HCT116 (cell line): ENCODE data around the gene ZDHHC14. TPM values are rescaled to one million over a fixed set of nuclear protein-coding genes. Genes with fewer than 3 reads are reported as not detected.
A peak's percentile ranks its signal among the peaks of the same experiment; 100 is the strongest.

Experiments
- ATAC-seq: fragments of 200-7000 bp; cut with Tn5 transposase; 2 replicates; pipeline ENCODE4 v1.9.1; 2020; ENCODE audit warnings: mild to moderate bottlenecking, moderate library complexity
- BruUV-seq: library from RNA; stranded (reverse); fragments of 400-500 nt; replicated peaks from 2 replicates; lab custom pipeline; 2021; lab: Mats Ljungman, UMichigan
- CTCF ChIA-PET: fragments of 300-600 bp; sonication (Branson Sonifier 250); formaldehyde crosslinking; loops from one replicate; lab custom pipeline; 2021; ENCODE audit warnings: antibody characterized with exemption; lab: Charles Lee
- POLR2A ChIA-PET: fragments of 300-600, 350-600 bp; sonication (Branson Sonifier 250); formaldehyde crosslinking; loops from one replicate; lab custom pipeline; 2021; ENCODE audit warnings: antibody characterized with exemption; lab: Charles Lee
- RAD21 ChIA-PET, 2 experiments: fragments of 300-600 bp; sonication (Branson Sonifier 250); formaldehyde crosslinking; loops; one replicate each; lab custom pipeline; 2023; ENCODE audit warnings: low total read pairs in 2 of 2; ENCODE audit not compliant: uncharacterized antibody in 2 of 2, unreplicated experiment in 2 of 2, low non-redundant PET in 1 of 2; lab: Charles Lee
- DNase-seq: peaks from one replicate; pipeline ENCODE4 v3.0.0-alpha.2; 2010; ENCODE audit warnings: low read depth, low spot score
- H2AFZ ChIP-seq: fragments of 200-600 bp; shearing (Covaris generic), sonication (generic); 2 replicates; pipeline ENCODE4 v1.6.1; 2017; ENCODE audit warnings: low read depth, mixed run types, mixed read lengths, antibody characterized with exemption, low read length; ENCODE audit not compliant: poor library complexity, severe bottlenecking
- H3K27ac ChIP-seq: 2 replicates; pipeline ENCODE4 v1.5.1; 2012; ENCODE audit warnings: low read depth, low read length
- H3K27me3 ChIP-seq: fragments of 200-600 bp; sonication (generic); 2 replicates; pipeline ENCODE4 v1.6.1; 2016; ENCODE audit warnings: mixed run types, low read length, mixed read lengths; ENCODE audit not compliant: insufficient read depth
- H3K36me3 ChIP-seq, 2 experiments: fragments of 200-500 bp in 1 of 2; fragments of 200-600 bp in 1 of 2; sonication (Bioruptor generic) in 1 of 2; sonication (generic) in 1 of 2; 2 replicates each; pipeline versions ENCODE4 v1.5.1 to v1.6.1; 2014 to 2016; ENCODE audit warnings: low read length in 2 of 2, inconsistent platforms in 1 of 2, mixed read lengths in 1 of 2, mixed run types in 1 of 2; ENCODE audit not compliant: insufficient read depth in 2 of 2, control insufficient read depth in 1 of 2
- H3K4me1 ChIP-seq, 2 experiments: fragments of 200-600 bp in 1 of 2; sonication (generic) in 1 of 2; 2 replicates each; pipeline versions ENCODE4 v1.5.1 to v1.6.1; 2012 to 2017; ENCODE audit warnings: low read length in 2 of 2, inconsistent platforms in 1 of 2, mild to moderate bottlenecking in 1 of 2, mixed read lengths in 1 of 2, mixed run types in 1 of 2, moderate library complexity in 1 of 2; ENCODE audit not compliant: insufficient read depth in 2 of 2, control insufficient read depth in 1 of 2
- H3K4me2 ChIP-seq: fragments of 200-600 bp; sonication (generic); 2 replicates; pipeline ENCODE4 v1.6.1; 2017; ENCODE audit warnings: mixed run types, low read length, mixed read lengths
- H3K4me3 ChIP-seq, 2 experiments: fragments of 200-600 bp in 1 of 2; sonication (generic) in 1 of 2; replicated peaks in 1 of 2; 2 replicates each; pipeline ENCODE4 v1.5.1; 2011 to 2016; ENCODE audit warnings: low read length in 2 of 2, control low read depth in 1 of 2, low read depth in 1 of 2, mild to moderate bottlenecking in 1 of 2, mixed read lengths in 1 of 2, mixed run types in 1 of 2
- H3K79me2 ChIP-seq: fragments of 200-600 bp; sonication (generic); 2 replicates; pipeline ENCODE4 v1.6.1; 2017; ENCODE audit warnings: mild to moderate bottlenecking, mixed run types, low read length, moderate library complexity, mixed read lengths; ENCODE audit not compliant: insufficient read depth
- H3K9ac ChIP-seq: fragments of 200-600 bp; sonication (generic); 2 replicates; pipeline ENCODE4 v1.6.1; 2016; ENCODE audit warnings: low read length, mixed read lengths
- H3K9me2 ChIP-seq: fragments of 200-600 bp; sonication (generic), shearing (Covaris generic); 2 replicates; pipeline ENCODE4 v1.6.1; 2017; ENCODE audit warnings: mixed run types, mild to moderate bottlenecking, moderate library complexity; ENCODE audit not compliant: insufficient read depth
- H3K9me3 ChIP-seq, 2 experiments: fragments of 200-500 bp in 1 of 2; fragments of 200-600 bp in 1 of 2; sonication (Bioruptor generic) in 1 of 2; sonication (generic) in 1 of 2; 2 replicates each; pipeline ENCODE4 v1.6.1; 2014 to 2017; ENCODE audit warnings: low read length in 2 of 2, mixed read lengths in 2 of 2, inconsistent platforms in 1 of 2, low read depth in 1 of 2, mild to moderate bottlenecking in 1 of 2, mixed run types in 1 of 2, moderate library complexity in 1 of 2; ENCODE audit not compliant: control insufficient read depth in 1 of 2, insufficient read depth in 1 of 2
- H4K20me1 ChIP-seq: fragments of 200-600 bp; sonication (generic), shearing (Covaris generic); 2 replicates; pipeline ENCODE4 v1.6.1; 2017; ENCODE audit warnings: mixed run types, mild to moderate bottlenecking, moderate library complexity; ENCODE audit not compliant: insufficient read depth
- CEBPB ChIP-seq: IDR thresholded peaks from 2 replicates; pipeline ENCODE4 v1.6.1; 2012; ENCODE audit warnings: low read depth
- EGR1 ChIP-seq: IDR thresholded peaks from 2 replicates; pipeline ENCODE4 v1.6.1; 2012; ENCODE audit warnings: low read depth
- EZH2phosphoT487 ChIP-seq: fragments of 200-600 bp; IDR thresholded peaks from 2 replicates; pipeline ENCODE4 v1.6.1; 2018; ENCODE audit warnings: antibody characterized with exemption, borderline replicate concordance
- FOSL1 ChIP-seq: IDR thresholded peaks from 2 replicates; pipeline ENCODE4 v1.6.1; 2012; ENCODE audit warnings: low read depth
- RAD21 ChIP-seq: IDR thresholded peaks from 2 replicates; pipeline ENCODE4 v1.6.1; 2012; ENCODE audit warnings: low read depth, mild to moderate bottlenecking
- SRF ChIP-seq: IDR thresholded peaks from 2 replicates; pipeline ENCODE4 v1.6.1; 2012; ENCODE audit warnings: low read depth
- YY1 ChIP-seq: IDR thresholded peaks from 2 replicates; pipeline ENCODE4 v1.6.1; 2011; ENCODE audit warnings: low read length, low read depth, moderate library complexity, mild to moderate bottlenecking; ENCODE audit not compliant: insufficient replicate concordance; ENCODE audit errors: extremely low read depth
- ZBTB33 ChIP-seq: IDR thresholded peaks from 2 replicates; pipeline ENCODE4 v1.6.1; 2011; ENCODE audit warnings: mild to moderate bottlenecking, low read length, moderate library complexity; ENCODE audit not compliant: insufficient replicate concordance; ENCODE audit errors: extremely low read depth
- intact Hi-C: fragments of 100-400 bp; cut with micrococcal nuclease; formaldehyde crosslinking; loops from 2 replicates; pipeline ENCODE4 v1.10.0; 2022
- total RNA-seq: library from RNA; stranded (reverse); gene quantifications from one replicate; pipeline ENCODE4 v1.2.1, GENCODE V29; 2021; ENCODE audit not compliant: unreplicated experiment
- TF ChIP-seq, protein P1 (sequence below), 3 experiments: fragments of 200-600 bp in 1 of 3; sonication (generic) in 1 of 3; IDR thresholded peaks in 2 of 3; conservative IDR thresholded peaks in 1 of 3; 2 replicates each; pipeline ENCODE4 v1.5.1; 2012 to 2017; ENCODE audit warnings: low read depth in 2 of 3, low read length in 2 of 3, antibody characterized with exemption in 1 of 3, borderline replicate concordance in 1 of 3, control low read depth in 1 of 3, mild to moderate bottlenecking in 1 of 3, mixed read lengths in 1 of 3, mixed run types in 1 of 3, moderate library complexity in 1 of 3; ENCODE audit not compliant: insufficient read depth in 1 of 3

ZDHHC14 gene
- total RNA-seq, 1 experiment from 2014 or later: 5.3 TPM

DNA sequence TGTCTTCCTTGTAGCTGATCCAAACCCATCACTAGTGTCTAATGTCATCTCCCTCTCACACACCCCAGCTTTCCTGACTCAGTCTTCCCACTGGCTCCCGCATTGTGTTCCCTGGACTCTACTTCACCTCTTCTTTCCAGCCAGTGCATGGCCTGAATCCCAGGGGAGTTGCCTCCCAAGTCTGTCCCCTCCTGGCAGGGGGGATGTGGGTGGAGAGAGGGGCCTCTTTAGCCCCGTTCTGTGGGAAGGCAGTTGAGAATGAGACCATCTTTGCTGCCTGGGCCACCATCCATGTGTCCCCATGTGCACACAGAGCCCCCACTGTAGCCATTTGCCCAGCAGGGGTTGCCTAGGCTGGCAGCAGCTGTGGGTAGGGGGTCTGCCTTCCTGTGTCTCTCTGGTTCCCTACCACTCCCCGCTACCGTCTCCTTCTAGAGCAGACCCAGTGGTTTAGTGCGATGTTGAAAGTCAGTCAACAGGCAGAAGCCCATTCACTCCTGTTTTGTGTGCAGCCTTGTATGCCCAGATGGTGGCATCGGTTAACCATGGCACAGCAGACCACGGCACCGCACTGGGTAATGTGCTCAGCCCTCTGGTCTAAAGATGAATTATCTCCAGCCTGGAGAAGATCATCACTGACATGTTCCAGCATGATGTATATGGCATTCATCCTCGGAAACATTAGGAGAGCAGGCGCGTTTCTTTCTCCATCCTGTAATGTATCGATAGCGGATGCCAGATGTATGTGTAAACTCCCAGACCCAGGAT is 263.2 kb downstream of the ZDHHC14 start:
- H3K9ac ChIP-seq: no peak overlapping the region
- no peaks in the 10 kb centered on the region for H4K20me1 ChIP-seq
- ChIA-PET RAD21 (interaction anchor here in 1 of 2 experiments (0.7 kb wide), 1 partner anchor 405 kb away, joined by 4 read pairs; no protein-coding TSS in a partner anchor), CTCF (no interaction called here), POLR2A (no interaction called here)
- BruUV-seq: no TSS peak
- H2AFZ ChIP-seq: no peak overlapping the region
- H3K36me3 ChIP-seq: no peaks in the 10 kb centered on the region
- H3K27me3 ChIP-seq: no peaks in the 10 kb centered on the region
- no peaks in the 10 kb centered on the region for H3K79me2 ChIP-seq
- H3K4me1 ChIP-seq: peaks cover 7 to 9% of the 10 kb centered on the region in 2 experiments; a peak in 3 of 4 replicates
- H3K4me3 ChIP-seq: no peak overlapping the region
- H3K9me2 ChIP-seq: no peaks in the 10 kb centered on the region
- intact Hi-C loops: loop anchor here (10.0 kb wide), 2 partner anchors 301 to 431 kb away; no protein-coding TSS in a partner anchor
- H3K4me2 ChIP-seq: no peak overlapping the region
- no peak for TF ChIP-seq EZH2phosphoT487
- TF ChIP-seq EGR1: no peak
- TF ChIP-seq CEBPB: no peak
- no peak for TF ChIP-seq SRF
- TF ChIP-seq, protein P1, sequence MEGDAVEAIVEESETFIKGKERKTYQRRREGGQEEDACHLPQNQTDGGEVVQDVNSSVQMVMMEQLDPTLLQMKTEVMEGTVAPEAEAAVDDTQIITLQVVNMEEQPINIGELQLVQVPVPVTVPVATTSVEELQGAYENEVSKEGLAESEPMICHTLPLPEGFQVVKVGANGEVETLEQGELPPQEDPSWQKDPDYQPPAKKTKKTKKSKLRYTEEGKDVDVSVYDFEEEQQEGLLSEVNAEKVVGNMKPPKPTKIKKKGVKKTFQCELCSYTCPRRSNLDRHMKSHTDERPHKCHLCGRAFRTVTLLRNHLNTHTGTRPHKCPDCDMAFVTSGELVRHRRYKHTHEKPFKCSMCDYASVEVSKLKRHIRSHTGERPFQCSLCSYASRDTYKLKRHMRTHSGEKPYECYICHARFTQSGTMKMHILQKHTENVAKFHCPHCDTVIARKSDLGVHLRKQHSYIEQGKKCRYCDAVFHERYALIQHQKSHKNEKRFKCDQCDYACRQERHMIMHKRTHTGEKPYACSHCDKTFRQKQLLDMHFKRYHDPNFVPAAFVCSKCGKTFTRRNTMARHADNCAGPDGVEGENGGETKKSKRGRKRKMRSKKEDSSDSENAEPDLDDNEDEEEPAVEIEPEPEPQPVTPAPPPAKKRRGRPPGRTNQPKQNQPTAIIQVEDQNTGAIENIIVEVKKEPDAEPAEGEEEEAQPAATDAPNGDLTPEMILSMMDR (IDR thresholded peaks at IDR 0.05 in 2 of 3, conservative IDR thresholded peaks at IDR 0.05 in 1 of 3; ENCODE audit: borderline replicate concordance in 1 of 3, insufficient read depth in 1 of 3, low read depth in 2 of 3, low read length in 2 of 3): peak; percentile 31 to 49 (median 42); a peak in 5 of 6 replicates
- no peak for TF ChIP-seq FOSL1
- no peak for TF ChIP-seq YY1
- peak; percentile 75 for TF ChIP-seq RAD21
- TF ChIP-seq ZBTB33: no peak
- no peaks in the 10 kb centered on the region for H3K9me3 ChIP-seq
- DNase-seq (no peak), ATAC-seq (peak; percentile 78)
- H3K27ac ChIP-seq: no peak overlapping the region
